Measurements from ENCODE around the gene HOXB2. TPM values are rescaled to one million over a fixed set of nuclear protein-coding genes. Genes with fewer than 3 reads are reported as not detected.

The HOXB2 gene
- polyA plus RNA-seq, 3 donors, result 1.6 to 3.8 (median 3.3) TPM

DNA sequence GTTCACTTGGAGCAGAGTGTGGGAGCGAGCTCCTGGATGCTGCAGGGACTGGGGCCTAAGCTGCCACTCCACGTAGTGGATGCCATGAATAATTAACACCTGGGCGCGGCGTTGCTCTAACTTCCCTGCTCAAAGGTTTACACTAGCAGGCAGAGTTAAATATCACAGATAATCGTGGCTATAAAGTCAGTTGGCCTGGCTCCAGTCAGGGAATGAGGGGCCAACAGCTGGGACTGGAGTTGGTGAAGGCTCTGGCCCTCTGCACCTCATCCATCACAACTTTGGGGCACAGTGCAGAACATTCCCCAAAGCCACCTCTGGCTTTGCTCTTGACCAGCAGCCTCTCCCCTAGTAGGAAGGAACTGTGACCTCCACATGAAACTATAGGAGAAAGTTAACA, 22.3 kb upstream of the HOXB2 start:
- peaks cover 17 to 41% (median 18%) of the 10 kb centered on the region in 3 donors for H3K27me3 Mint-ChIP-seq (ENCODE audit: low read depth in 3 of 3)
- no peaks in the 10 kb centered on the region for H3K79me2 ChIP-seq (ENCODE audit: insufficient read depth, low read length)

DNA sequence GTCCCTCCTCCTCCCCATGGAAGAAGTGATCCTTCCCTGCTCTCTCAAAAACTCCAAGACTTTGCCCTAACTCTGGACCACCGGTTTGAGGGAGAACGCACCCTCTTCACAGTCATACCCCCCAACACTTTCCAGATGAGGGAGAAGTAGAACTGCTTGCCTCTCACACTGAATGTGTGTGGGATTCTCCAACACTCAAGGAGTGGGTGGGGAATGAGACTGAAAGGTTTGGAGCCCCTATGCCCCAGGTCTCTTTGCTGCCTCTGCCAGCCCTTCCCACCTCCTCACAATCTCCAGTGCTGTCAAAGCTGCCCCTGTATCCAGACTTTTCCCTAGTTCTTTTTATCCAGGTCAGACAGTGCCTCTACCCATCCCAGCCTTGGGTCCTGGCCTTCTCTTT, 21.8 kb upstream of the HOXB2 start:
- H3K9me3 ChIP-seq (replicated peaks in 1 of 2; ENCODE audit: control insufficient read depth in 1 of 2, insufficient read depth in 1 of 2, low read length in 2 of 2), result no peaks in the 10 kb centered on the region
- no peak overlapping the region for H3K27ac Mint-ChIP-seq
- H3K4me1 Mint-ChIP-seq, result peaks cover 8% of the 10 kb centered on the region
- peaks cover 18 to 40% (median 22%) of the 10 kb centered on the region in 3 donors for H3K27me3 Mint-ChIP-seq (ENCODE audit: low read depth in 3 of 3)
- no peak for DNase-seq
- no peak overlapping the region for H3K4me3 ChIP-seq (replicated peaks in 1 of 3; ENCODE audit: low read depth in 2 of 3, low read length in 3 of 3)
- H4K20me1 ChIP-seq (ENCODE audit: insufficient read depth, low read length), result no peaks in the 10 kb centered on the region
- TF ChIP-seq, protein P1, sequence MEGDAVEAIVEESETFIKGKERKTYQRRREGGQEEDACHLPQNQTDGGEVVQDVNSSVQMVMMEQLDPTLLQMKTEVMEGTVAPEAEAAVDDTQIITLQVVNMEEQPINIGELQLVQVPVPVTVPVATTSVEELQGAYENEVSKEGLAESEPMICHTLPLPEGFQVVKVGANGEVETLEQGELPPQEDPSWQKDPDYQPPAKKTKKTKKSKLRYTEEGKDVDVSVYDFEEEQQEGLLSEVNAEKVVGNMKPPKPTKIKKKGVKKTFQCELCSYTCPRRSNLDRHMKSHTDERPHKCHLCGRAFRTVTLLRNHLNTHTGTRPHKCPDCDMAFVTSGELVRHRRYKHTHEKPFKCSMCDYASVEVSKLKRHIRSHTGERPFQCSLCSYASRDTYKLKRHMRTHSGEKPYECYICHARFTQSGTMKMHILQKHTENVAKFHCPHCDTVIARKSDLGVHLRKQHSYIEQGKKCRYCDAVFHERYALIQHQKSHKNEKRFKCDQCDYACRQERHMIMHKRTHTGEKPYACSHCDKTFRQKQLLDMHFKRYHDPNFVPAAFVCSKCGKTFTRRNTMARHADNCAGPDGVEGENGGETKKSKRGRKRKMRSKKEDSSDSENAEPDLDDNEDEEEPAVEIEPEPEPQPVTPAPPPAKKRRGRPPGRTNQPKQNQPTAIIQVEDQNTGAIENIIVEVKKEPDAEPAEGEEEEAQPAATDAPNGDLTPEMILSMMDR (IDR thresholded peaks at IDR 0.05), result no peak
- no peaks in the 10 kb centered on the region for H3K79me2 ChIP-seq (ENCODE audit: insufficient read depth, low read length)
- H3K9ac ChIP-seq (ENCODE audit: insufficient read depth, low read length, poor library complexity, severe bottlenecking), result no peak overlapping the region
- peaks cover 0 to 10% (median 2%) of the 10 kb centered on the region in 7 donors for H3K9me3 Mint-ChIP-seq
- intact Hi-C loops (cut with micrococcal nuclease), result no loop called here
- H3K36me3 ChIP-seq (replicated peaks in 1 of 2; ENCODE audit: control insufficient read depth in 1 of 2, insufficient read depth in 2 of 2, low read length in 2 of 2), result no peaks in the 10 kb centered on the region
- no peak overlapping the region for H3K4me3 Mint-ChIP-seq
- H3K4me1 ChIP-seq (ENCODE audit: control insufficient read depth in 1 of 2, insufficient read depth in 2 of 2, low read length in 2 of 2), result peaks cover 0 to 4% of the 10 kb centered on the region in 2 donors
- no peak overlapping the region for H3K27ac ChIP-seq (ENCODE audit: low read depth in 1 of 2, low read length in 2 of 2)
- H3K4me2 ChIP-seq (replicated peaks; ENCODE audit: extremely low read depth, low read length, poor library complexity, severe bottlenecking), result no peak overlapping the region
- WGBS (ENCODE audit: insufficient coverage), result no CpG with 5 or more reads among the region's 2 CpGs
- H3K27me3 ChIP-seq (ENCODE audit: control insufficient read depth in 2 of 2, insufficient read depth in 2 of 2, low read length in 2 of 2), result peaks cover 51 to 93% of the 10 kb centered on the region in 2 donors
- peaks cover 2 to 10% of the 10 kb centered on the region in 2 donors for H3K36me3 Mint-ChIP-seq
- no peak overlapping the region for H2AFZ ChIP-seq (ENCODE audit: insufficient read depth, low read depth, low read length, poor library complexity, severe bottlenecking)

More for the DNA sequence above, 22.3 kb upstream of the HOXB2 start:
- peaks cover 0 to 10% (median 2%) of the 10 kb centered on the region in 7 donors for H3K9me3 Mint-ChIP-seq
- H3K9ac ChIP-seq (ENCODE audit: insufficient read depth, low read length, poor library complexity, severe bottlenecking), result no peak overlapping the region
- H3K4me2 ChIP-seq (replicated peaks; ENCODE audit: extremely low read depth, low read length, poor library complexity, severe bottlenecking), result no peak overlapping the region
- peaks cover 8% of the 10 kb centered on the region for H3K4me1 Mint-ChIP-seq
- H3K36me3 ChIP-seq (replicated peaks in 1 of 2; ENCODE audit: control insufficient read depth in 1 of 2, insufficient read depth in 2 of 2, low read length in 2 of 2), result no peaks in the 10 kb centered on the region
- no peak overlapping the region for H3K4me3 Mint-ChIP-seq
- no peak overlapping the region for H3K27ac Mint-ChIP-seq
- WGBS (ENCODE audit: insufficient coverage), result 81% methylated on average over 6 of the region's 6 CpGs
- H3K4me3 ChIP-seq (replicated peaks in 1 of 3; ENCODE audit: low read depth in 2 of 3, low read length in 3 of 3), result no peak overlapping the region
- TF ChIP-seq, protein P1 (IDR thresholded peaks at IDR 0.05), result no peak
- H2AFZ ChIP-seq (ENCODE audit: insufficient read depth, low read depth, low read length, poor library complexity, severe bottlenecking), result no peak overlapping the region
- intact Hi-C loops (cut with micrococcal nuclease), result no loop called here
- DNase-seq, result no peak
- H4K20me1 ChIP-seq (ENCODE audit: insufficient read depth, low read length), result no peaks in the 10 kb centered on the region
- H3K9me3 ChIP-seq (replicated peaks in 1 of 2; ENCODE audit: control insufficient read depth in 1 of 2, insufficient read depth in 1 of 2, low read length in 2 of 2), result no peaks in the 10 kb centered on the region
- H3K4me1 ChIP-seq (ENCODE audit: control insufficient read depth in 1 of 2, insufficient read depth in 2 of 2, low read length in 2 of 2), result peaks cover 0 to 4% of the 10 kb centered on the region in 2 donors
- peaks cover 52 to 94% of the 10 kb centered on the region in 2 donors for H3K27me3 ChIP-seq (ENCODE audit: control insufficient read depth in 2 of 2, insufficient read depth in 2 of 2, low read length in 2 of 2)
- H3K36me3 Mint-ChIP-seq, result peaks cover 2 to 10% of the 10 kb centered on the region in 2 donors
- H3K27ac ChIP-seq (ENCODE audit: low read depth in 1 of 2, low read length in 2 of 2), result no peak overlapping the region

Measured in CD14-positive monocyte (primary cell).